Measurements from ENCODE around the gene CD44.

The CD44 gene

DNA sequence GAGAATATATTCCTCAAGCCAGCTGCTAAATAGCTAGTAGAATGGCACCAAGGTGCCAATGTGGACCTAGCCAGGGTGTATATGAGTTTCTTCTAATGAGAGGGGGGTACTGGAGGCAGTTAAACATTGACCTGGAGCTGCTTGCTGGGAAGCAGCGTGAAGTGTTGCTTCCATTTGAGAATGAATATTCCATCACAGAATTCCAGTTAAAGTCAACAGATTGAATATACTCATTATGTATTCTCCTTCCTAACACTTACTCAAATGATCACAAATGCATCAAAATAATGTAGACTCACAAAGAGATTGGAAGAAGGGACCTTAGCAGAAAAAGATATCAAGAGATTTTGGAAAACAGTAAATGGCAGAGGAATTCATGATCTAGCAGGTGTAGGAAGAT, 102.1 kb downstream of the CD44 start:
- no peak for DNase-seq

- no peak for DNase-seq
These were observed 102.6 kb downstream of the CD44 start for GRCh38 chr11:35241531-35241930.

- DNase-seq, result no peak
These were observed 103.7 kb downstream of the CD44 start for GRCh38 chr11:35242412-35243242.

DNA sequence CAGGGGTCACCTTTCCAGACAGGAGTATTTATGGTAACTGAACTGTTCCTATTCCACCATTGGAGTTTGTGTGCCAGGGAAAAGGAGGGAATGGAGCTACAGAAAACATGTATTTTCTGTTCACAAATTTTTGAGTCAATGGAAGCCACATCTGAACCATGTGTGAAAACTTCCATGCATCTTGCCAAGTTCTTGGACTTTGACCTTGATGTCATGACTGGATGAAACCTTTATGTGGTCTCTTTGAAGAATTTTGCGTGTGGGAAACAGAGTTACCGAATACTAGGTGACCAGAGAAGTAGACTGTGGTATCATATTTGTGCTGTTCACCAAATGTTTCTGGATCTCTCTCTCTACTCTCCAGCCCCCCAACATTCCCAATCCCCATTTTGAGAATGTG, 104.8 kb downstream of the CD44 start:
- no peak for DNase-seq

DNA sequence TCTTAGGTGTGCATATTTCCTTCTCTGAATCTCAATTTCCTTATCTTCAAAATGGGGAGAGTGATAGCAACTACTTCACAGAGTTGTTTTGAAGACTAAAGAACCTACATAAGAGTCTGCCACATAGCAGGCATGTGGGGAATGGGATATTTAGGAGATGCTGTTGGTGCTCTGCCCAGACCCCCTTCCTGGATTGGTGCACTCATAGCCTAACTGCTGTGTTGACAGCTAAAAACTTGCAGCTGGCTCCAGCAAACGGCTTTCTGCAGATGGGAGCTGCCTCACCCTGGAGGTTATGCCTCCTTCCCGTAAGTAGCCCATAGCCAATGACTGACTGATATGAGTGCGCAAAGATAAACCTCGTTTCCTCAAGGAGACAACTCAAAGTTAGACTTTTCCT, 106.1 kb downstream of the CD44 start:
- no peak for DNase-seq

GRCh38 chr11:35245786-35246185, 106.8 kb downstream of the CD44 start:
- no peak for DNase-seq

GRCh38 chr11:35246745-35247144, 107.8 kb downstream of the CD44 start:
- DNase-seq, result no peak

- no peak for DNase-seq
These were observed 108.5 kb downstream of the CD44 start for GRCh38 chr11:35247428-35247827.

GRCh38 chr11:35247863-35248262, 108.9 kb downstream of the CD44 start:
- no peak for DNase-seq

- DNase-seq, result no peak
These were observed 109.8 kb downstream of the CD44 start for GRCh38 chr11:35248558-35249323.

DNA sequence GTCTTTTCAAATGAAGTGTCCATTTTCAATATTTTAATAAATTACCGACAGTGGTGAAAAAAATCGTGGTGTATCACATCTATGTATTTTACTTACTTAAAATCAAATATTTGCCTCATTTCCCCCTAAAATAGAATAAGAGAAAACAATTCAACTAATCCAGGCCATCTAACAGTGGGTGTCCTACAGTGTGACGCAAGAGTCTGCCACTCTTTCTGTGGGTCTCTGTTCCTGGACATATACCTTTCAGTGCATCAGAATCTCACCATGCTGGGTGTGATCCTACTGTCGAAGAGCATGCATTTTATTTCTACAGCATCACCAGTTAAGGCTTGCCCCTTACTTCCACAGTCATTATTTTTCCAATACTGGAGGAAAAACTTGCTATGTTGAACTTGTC, 111.2 kb downstream of the CD44 start:
- DNase-seq, result no peak

DNA sequence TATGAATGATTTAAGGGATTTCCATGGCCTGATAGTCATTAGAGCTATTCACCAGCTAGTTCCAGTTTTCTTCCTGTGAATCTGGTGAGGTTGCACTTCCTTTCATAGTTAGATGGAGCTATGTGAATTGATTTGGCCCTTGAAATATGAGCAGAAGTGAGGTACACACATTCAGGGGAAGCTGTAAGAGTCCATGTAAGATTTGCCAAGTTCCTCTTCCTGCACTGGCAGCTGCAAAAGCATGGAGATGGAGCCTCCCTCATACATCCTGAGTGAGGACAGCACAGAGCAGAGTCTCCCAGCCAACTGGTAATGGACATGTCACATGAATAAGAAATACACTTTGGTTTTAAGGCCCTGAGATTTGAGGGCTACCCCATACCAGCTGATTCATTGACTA, 111.7 kb downstream of the CD44 start:
- DNase-seq, result no peak

DNA sequence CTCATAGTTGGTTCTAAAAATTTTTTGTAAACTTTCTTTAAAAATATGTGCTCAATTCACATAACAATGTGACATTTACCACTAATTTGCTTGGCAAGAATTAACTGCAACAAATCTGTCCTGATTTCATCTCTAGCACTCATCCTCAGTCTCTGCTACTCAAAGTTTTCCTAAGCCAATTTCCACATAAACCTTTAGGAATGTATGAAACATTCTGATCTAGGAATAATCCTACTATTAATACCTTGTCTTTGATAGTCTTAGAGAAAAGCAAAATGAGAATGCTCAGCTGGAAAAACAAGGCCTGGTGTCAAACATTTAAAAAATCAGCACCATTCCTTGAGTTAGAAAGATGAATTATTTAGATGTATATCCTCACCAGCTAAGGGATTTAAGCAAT, 114.3 kb downstream of the CD44 start:
- no peak for DNase-seq

GRCh38 chr11:35255514-35255913, 116.5 kb downstream of the CD44 start:
- DNase-seq, result no peak

DNA sequence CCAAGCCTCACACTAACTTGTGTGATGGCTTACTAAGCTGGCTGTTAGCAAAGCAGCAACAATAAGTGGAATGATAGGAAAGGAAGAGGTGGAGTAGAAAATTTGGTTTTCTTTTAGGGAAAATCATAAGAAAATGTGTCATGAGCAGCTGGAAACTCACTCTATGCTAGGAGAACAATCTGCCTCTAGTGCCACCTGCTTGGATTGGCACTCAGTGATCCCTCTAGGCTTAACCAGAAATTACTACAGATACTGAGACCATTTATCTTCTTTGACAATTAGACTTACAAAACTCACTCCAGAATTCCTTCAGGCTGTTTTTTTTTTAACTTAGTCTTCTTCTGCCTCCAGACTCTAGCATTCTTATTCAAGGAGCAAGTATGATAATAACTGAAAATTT, 117.3 kb downstream of the CD44 start:
- DNase-seq, result no peak

- DNase-seq, result no peak
These were observed 118.3 kb downstream of the CD44 start for GRCh38 chr11:35257281-35257680.

DNA sequence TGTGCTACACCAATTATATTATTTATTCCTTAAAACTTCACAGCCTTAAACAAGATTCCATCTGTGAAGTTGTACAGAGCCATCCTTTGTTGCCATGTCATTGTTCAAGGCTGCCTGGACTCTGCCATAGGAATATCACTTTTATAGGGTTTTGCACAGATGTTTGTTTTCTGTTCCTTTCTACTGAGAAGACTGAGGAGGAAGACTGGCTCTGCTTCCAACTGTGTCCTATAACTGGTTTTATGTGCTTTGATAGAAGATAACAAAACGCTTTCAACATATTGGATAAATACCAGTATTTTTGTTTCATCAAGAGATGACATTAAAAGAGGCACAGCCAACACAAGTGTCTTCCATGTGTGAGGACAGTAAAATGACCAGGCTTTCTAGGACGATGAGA, 120.6 kb downstream of the CD44 start:
- DNase-seq, result no peak

GRCh38 chr11:35260342-35260985, 121.5 kb downstream of the CD44 start:
- no peak for DNase-seq

DNA sequence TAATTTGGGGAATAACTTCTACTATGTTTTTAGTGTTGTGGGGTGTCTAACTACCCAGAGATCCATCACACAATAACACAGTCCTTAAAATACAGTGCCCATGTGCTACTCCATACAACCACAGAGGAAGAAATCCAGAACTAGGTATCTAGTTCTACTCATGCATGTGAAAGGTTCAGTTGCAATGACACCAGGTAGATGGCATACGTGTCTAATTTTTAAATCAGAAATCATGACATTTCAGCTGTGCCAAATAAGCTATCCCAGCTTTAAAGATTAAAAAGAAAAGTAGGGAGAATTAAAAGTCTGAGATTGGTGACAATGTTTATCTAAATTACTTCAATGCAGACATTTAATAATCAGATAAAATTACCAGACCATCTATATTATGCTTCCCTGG, 122.2 kb downstream of the CD44 start:
- no peak for DNase-seq

DNA sequence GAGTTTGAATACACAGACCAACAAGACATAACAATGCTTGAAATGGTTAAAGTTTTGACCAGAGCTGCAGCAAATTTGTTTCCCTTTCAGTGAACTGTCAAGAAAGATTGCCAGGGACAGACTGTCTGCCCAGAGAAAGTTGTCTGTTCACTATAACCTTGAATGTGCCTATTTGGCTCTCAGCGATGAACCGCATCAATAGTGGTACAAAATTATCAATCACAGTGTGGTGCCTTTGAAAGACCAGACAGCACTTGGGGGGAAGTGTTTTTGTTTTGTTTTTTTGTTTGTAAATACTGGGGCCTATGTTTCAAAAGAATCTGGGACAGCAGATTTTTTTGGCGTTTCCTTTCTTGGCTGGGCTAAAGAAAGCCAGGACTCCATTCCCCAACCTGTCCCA, 123.1 kb downstream of the CD44 start:
- DNase-seq, result no peak

DNA sequence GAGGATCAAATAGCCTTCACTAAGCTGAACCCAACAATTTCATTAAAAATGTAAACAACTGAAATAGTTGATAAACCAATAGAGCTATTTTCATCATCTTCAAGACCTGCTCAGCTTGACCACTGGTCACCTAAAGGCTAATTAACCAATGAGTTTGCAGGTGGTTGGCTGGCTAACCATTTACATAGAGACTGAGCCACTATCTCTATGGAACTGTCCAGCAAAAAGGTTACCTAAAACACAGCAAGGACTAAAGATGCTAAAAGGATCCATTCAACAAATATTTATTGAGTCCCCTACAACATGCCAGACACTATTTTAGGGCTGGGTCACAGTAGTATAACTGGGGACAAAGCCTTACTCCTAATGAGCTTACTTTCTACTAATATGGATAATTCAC, 123.8 kb downstream of the CD44 start:
- no peak for DNase-seq

- DNase-seq, result no peak
These were observed 126.9 kb downstream of the CD44 start for GRCh38 chr11:35265755-35266454.

GRCh38 chr11:35267504-35267903, 128.5 kb downstream of the CD44 start:
- DNase-seq, result no peak

Measured in NCI-H1436 (cell line).